ENCODE measurements around the gene AOPEP.

The AOPEP gene

GRCh38 chr9:94685359-94685758 is 41.1 kb upstream of the AOPEP start:
- TF ChIP-seq CTCF (IDR thresholded peaks at IDR 0.05; ENCODE audit: borderline replicate concordance, insufficient read depth, low read depth, low read length), result no peak

GRCh38 chr9:94687451-94687850 is 39.0 kb upstream of the AOPEP start:
- H3K4me3 ChIP-seq (ENCODE audit: low read depth, low read length), result no peak overlapping the region
- no peak for TF ChIP-seq CTCF (IDR thresholded peaks at IDR 0.05; ENCODE audit: borderline replicate concordance, insufficient read depth, low read depth, low read length)

More at GRCh38 chr9:94685359-94685758, 41.1 kb upstream of the AOPEP start:
- H3K4me3 ChIP-seq (ENCODE audit: low read depth, low read length), result no peak overlapping the region

- no peak overlapping the region for H3K4me3 ChIP-seq (ENCODE audit: low read depth, low read length)
- TF ChIP-seq CTCF (IDR thresholded peaks at IDR 0.05; ENCODE audit: borderline replicate concordance, insufficient read depth, low read depth, low read length), result no peak
These were observed 36.2 kb upstream of the AOPEP start for GRCh38 chr9:94690344-94690743.

- no peak overlapping the region for H3K4me3 ChIP-seq (ENCODE audit: low read depth, low read length)
- TF ChIP-seq CTCF (IDR thresholded peaks at IDR 0.05; ENCODE audit: borderline replicate concordance, insufficient read depth, low read depth, low read length), result no peak
These were observed 33.9 kb upstream of the AOPEP start for GRCh38 chr9:94692601-94693000.

- TF ChIP-seq CTCF (IDR thresholded peaks at IDR 0.05; ENCODE audit: borderline replicate concordance, insufficient read depth, low read depth, low read length), result no peak
- H3K4me3 ChIP-seq (ENCODE audit: low read depth, low read length), result no peak overlapping the region
These were observed 32.9 kb upstream of the AOPEP start for GRCh38 chr9:94693485-94694204.

- H3K4me3 ChIP-seq (ENCODE audit: low read depth, low read length), result no peak overlapping the region
- TF ChIP-seq CTCF (IDR thresholded peaks at IDR 0.05; ENCODE audit: borderline replicate concordance, insufficient read depth, low read depth, low read length), result no peak
These were observed 30.0 kb upstream of the AOPEP start for GRCh38 chr9:94696545-94696944.

- no peak overlapping the region for H3K4me3 ChIP-seq (ENCODE audit: low read depth, low read length)
- no peak for TF ChIP-seq CTCF (IDR thresholded peaks at IDR 0.05; ENCODE audit: borderline replicate concordance, insufficient read depth, low read depth, low read length)
These were observed 28.4 kb upstream of the AOPEP start for GRCh38 chr9:94697972-94698581.

Measured in GM12875 (cell line).